ENCODE measurements around the gene MTUS2. TPM values are rescaled to one million over a fixed set of nuclear protein-coding genes. Genes with fewer than 3 reads are reported as not detected.

MTUS2 gene
- total RNA-seq, 1 experiment from 2014 or later, result 0.35 TPM

- H2BK20ac ChIP-seq (ENCODE audit: low read depth, low read length, poor library complexity, severe bottlenecking), result no peak overlapping the region
- no peak for TF ChIP-seq CTCF (conservative IDR thresholded peaks at IDR 0.05)
- H3K4me1 ChIP-seq (ENCODE audit: insufficient read depth, low read length), result peaks cover 10% of the 10 kb centered on the region
- Mint-ChIP-seq H3K4me1 (peaks cover 28 to 40% of the 10 kb centered on the region in 2 experiments), H3K27me3 (ENCODE audit: low read depth) (no peaks in the 10 kb centered on the region), H3K9me3 (no peaks in the 10 kb centered on the region), H3K27ac (peak overlapping the region; percentile 53 to 71 (median 65); a peak in 3 of 7 replicates), H3K36me3 (ENCODE audit: insufficient read depth in 1 of 3, low read depth in 3 of 3) (peaks cover 18 to 48% (median 27%) of the 10 kb centered on the region in 3 experiments), H3K4me3 (peak overlapping the region in 1 of 2 experiments; percentile 36; a peak in 2 of 5 replicates)
- H3K9me3 ChIP-seq (ENCODE audit: control insufficient read depth, low read depth, low read length), result no peaks in the 10 kb centered on the region
- no peak overlapping the region for H3K9ac ChIP-seq (ENCODE audit: extremely low read depth, insufficient read length, low read length)
- no peak overlapping the region for H3K27ac ChIP-seq (ENCODE audit: insufficient read length, low read depth, low read length)
- no peak overlapping the region for H3K4ac ChIP-seq (ENCODE audit: low read depth, low read length)
- H2AFZ ChIP-seq (ENCODE audit: low read length), result no peak overlapping the region
- no peak overlapping the region for H2BK12ac ChIP-seq (ENCODE audit: insufficient read length, low read depth, low read length)
- no peak overlapping the region for H4K8ac ChIP-seq (replicated peaks; ENCODE audit: insufficient read length, low read depth, low read length)
- H3T11ph ChIP-seq (ENCODE audit: low read length), result no peak overlapping the region
- H3K14ac ChIP-seq (ENCODE audit: insufficient read depth, low read length), result no peak overlapping the region
- H2AK5ac ChIP-seq (ENCODE audit: insufficient read length, low read length), result no peak overlapping the region
- DNase-seq, result no peak
- H3K79me2 ChIP-seq (ENCODE audit: insufficient read depth, low read length), result peaks cover 4% of the 10 kb centered on the region; the same call in 1 of the 2 replicates
- H2BK120ac ChIP-seq (ENCODE audit: low read depth, low read length, poor library complexity, severe bottlenecking), result no peak overlapping the region
- H2BK15ac ChIP-seq (ENCODE audit: low read depth, low read length), result no peak overlapping the region
- no peak overlapping the region for H4K5ac ChIP-seq (ENCODE audit: insufficient read length, low read depth, low read length)
- no peaks in the 10 kb centered on the region for H3K23me2 ChIP-seq (ENCODE audit: insufficient read length, low read depth, low read length, poor library complexity, severe bottlenecking)
- no peak overlapping the region for H3K56ac ChIP-seq (ENCODE audit: insufficient read length, low read depth, low read length)
- WGBS (ENCODE audit: extremely low coverage, insufficient read length, low lambda C conversion rate), result no CpG with 5 or more reads among the region's 5 CpGs
- no peak overlapping the region for H3K4me2 ChIP-seq (ENCODE audit: insufficient read depth, insufficient read length, low read length)
- H3K18ac ChIP-seq (ENCODE audit: insufficient read length, low read depth, low read length), result no peak overlapping the region
- peaks cover 3% of the 10 kb centered on the region for H3K79me1 ChIP-seq (ENCODE audit: insufficient read depth, low read depth, low read length, poor library complexity, severe bottlenecking)
- H3K27me3 ChIP-seq (ENCODE audit: insufficient read depth, low read length), result no peaks in the 10 kb centered on the region
- no peaks in the 10 kb centered on the region for H4K20me1 ChIP-seq (ENCODE audit: control insufficient read depth, insufficient read depth, insufficient read length)
- H2BK5ac ChIP-seq (ENCODE audit: insufficient read length, low read length), result no peak overlapping the region
- H4K91ac ChIP-seq (ENCODE audit: insufficient read length, low read depth, low read length), result no peak overlapping the region
- no peak overlapping the region for H3K23ac ChIP-seq (ENCODE audit: insufficient read length, low read depth, low read length)
These were observed 720.2 kb downstream of the MTUS2 start for GRCh38 chr13:29540334-29540733.

Data from H9 (cell line).